ENCODE data around the gene TENM4. TPM values are rescaled to one million over a fixed set of nuclear protein-coding genes. Genes with fewer than 3 reads are reported as not detected.

Gene TENM4
- total RNA-seq, 1 experiment from 2014 or later, result 25.0 TPM

DNA sequence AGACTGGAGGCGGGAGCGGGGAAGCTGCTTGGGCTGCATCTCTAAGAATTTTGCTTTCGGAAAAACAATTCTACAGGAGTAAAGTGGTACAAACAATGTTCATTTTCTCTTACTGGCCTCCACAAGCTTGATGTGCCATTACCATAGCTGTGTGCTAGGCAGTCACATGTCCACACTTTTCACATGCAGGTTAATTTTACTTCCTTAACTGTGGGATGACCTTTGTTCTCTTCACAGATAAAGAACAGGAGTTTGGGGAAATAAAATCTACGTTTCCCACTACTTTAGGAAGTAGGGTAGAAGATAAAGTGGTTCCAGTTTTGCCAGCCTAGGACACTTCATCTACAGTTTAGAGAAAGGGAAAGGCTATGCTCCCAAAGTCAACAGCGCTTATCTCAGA, 539.0 kb downstream of the TENM4 start (continued):
- TF ChIP-seq ZNF219 (CRISPR knock-in tag; IDR thresholded peaks at IDR 0.05; ENCODE audit: borderline replicate concordance), result no peak

DNA sequence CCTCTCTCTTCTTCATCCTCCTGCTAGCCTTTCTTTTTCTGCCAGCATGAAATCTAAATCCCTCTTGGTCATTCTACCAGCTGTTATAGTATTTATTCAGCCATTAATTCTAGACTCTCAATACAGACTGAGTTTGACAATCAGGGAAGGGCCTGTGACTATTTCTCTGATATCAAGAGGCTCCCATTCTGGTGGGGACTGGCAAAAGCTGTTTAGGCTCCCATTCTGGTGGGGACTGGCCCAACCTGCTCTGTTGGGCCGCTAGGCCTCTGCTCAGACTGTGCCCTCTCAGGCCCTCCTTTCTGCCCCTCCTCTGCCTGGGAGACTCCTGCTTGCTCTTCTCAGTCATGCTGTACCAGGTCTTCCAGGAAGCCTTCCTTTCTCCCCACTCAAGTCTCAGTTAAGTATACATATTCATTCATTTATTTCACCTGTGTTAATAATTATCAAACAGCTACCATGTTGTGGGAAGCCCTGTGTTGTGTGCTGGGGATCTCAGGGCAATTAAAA, 542.5 kb downstream of the TENM4 start:
- Mint-ChIP-seq H3K27me3 (ENCODE audit: low read depth) (no peaks in the 10 kb centered on the region), H3K36me3 (no peaks in the 10 kb centered on the region), H3K9me3 (no peaks in the 10 kb centered on the region), H3K27ac (no peak overlapping the region), H3K4me1 (0 out of 2 replicates have a peak, but pooled peaks cover 4% of the 10 kb centered on the region), H3K4me3 (no peak overlapping the region)
- ChIA-PET POLR2A (no interaction called here), CTCF (interaction anchor here (1.1 to 1.6 kb wide), 2 partner anchors 13 to 63 kb away, joined by 3 read pairs; no protein-coding TSS in a partner anchor)
- DNase-seq (ENCODE audit: low spot score) (no peak), ATAC-seq (no peak)
- no peak for TF ChIP-seq MYBL2 (CRISPR knock-in tag; IDR thresholded peaks at IDR 0.05)
- TF ChIP-seq ZNF138 (CRISPR knock-in tag; conservative IDR thresholded peaks at IDR 0.05), result no peak
- TF ChIP-seq, protein P1, sequence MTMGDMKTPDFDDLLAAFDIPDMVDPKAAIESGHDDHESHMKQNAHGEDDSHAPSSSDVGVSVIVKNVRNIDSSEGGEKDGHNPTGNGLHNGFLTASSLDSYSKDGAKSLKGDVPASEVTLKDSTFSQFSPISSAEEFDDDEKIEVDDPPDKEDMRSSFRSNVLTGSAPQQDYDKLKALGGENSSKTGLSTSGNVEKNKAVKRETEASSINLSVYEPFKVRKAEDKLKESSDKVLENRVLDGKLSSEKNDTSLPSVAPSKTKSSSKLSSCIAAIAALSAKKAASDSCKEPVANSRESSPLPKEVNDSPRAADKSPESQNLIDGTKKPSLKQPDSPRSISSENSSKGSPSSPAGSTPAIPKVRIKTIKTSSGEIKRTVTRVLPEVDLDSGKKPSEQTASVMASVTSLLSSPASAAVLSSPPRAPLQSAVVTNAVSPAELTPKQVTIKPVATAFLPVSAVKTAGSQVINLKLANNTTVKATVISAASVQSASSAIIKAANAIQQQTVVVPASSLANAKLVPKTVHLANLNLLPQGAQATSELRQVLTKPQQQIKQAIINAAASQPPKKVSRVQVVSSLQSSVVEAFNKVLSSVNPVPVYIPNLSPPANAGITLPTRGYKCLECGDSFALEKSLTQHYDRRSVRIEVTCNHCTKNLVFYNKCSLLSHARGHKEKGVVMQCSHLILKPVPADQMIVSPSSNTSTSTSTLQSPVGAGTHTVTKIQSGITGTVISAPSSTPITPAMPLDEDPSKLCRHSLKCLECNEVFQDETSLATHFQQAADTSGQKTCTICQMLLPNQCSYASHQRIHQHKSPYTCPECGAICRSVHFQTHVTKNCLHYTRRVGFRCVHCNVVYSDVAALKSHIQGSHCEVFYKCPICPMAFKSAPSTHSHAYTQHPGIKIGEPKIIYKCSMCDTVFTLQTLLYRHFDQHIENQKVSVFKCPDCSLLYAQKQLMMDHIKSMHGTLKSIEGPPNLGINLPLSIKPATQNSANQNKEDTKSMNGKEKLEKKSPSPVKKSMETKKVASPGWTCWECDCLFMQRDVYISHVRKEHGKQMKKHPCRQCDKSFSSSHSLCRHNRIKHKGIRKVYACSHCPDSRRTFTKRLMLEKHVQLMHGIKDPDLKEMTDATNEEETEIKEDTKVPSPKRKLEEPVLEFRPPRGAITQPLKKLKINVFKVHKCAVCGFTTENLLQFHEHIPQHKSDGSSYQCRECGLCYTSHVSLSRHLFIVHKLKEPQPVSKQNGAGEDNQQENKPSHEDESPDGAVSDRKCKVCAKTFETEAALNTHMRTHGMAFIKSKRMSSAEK (CRISPR knock-in tag; IDR thresholded peaks at IDR 0.05; ENCODE audit: borderline replicate concordance), result no peak
- TF ChIP-seq ZNF423 (CRISPR knock-in tag; IDR thresholded peaks at IDR 0.05), result no peak
- TF ChIP-seq, protein P2, sequence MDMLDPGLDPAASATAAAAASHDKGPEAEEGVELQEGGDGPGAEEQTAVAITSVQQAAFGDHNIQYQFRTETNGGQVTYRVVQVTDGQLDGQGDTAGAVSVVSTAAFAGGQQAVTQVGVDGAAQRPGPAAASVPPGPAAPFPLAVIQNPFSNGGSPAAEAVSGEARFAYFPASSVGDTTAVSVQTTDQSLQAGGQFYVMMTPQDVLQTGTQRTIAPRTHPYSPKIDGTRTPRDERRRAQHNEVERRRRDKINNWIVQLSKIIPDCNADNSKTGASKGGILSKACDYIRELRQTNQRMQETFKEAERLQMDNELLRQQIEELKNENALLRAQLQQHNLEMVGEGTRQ (CRISPR knock-in tag; IDR thresholded peaks at IDR 0.05), result no peak
- TF ChIP-seq ATF1 (CRISPR knock-in tag; IDR thresholded peaks at IDR 0.05), result no peak
- TF ChIP-seq, protein P3, sequence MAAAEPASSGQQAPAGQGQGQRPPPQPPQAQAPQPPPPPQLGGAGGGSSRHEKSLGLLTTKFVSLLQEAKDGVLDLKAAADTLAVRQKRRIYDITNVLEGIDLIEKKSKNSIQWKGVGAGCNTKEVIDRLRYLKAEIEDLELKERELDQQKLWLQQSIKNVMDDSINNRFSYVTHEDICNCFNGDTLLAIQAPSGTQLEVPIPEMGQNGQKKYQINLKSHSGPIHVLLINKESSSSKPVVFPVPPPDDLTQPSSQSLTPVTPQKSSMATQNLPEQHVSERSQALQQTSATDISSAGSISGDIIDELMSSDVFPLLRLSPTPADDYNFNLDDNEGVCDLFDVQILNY (CRISPR knock-in tag; IDR thresholded peaks at IDR 0.05), result no peak
- no peak for TF ChIP-seq MXD4 (CRISPR knock-in tag; IDR thresholded peaks at IDR 0.05; ENCODE audit: borderline replicate concordance)

DNA sequence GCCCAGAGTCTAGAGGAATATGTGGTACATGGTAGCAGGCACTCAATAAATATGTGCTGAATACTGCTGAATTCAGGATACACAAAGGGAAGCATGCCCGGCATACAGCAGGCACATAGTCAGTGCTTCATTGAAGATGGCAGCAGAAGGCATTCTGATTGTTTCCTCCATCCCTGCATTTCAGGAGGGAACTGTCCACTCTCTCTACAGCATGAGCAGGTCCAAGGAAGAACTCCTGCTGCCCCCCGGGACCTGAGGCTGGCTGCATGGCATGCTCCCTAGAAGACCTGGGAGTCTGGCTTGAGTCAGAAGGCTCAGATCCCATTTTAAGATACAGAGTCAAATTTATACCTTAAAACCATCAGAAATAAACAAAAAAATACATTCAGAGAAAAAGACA, 546.8 kb downstream of the TENM4 start:
- Mint-ChIP-seq H3K4me3 (no peak overlapping the region), H3K4me1 (0 out of 2 replicates have a peak, but pooled peaks cover 4% of the 10 kb centered on the region), H3K27me3 (ENCODE audit: low read depth) (no peaks in the 10 kb centered on the region), H3K9me3 (no peaks in the 10 kb centered on the region; the same call in 1 of the 2 replicates), H3K36me3 (no peaks in the 10 kb centered on the region), H3K27ac (no peak overlapping the region)
- ChIA-PET POLR2A (no interaction called here), CTCF (no interaction called here)
- ATAC-seq (no peak), DNase-seq (ENCODE audit: low spot score) (no peak)
- TF ChIP-seq, protein P4, sequence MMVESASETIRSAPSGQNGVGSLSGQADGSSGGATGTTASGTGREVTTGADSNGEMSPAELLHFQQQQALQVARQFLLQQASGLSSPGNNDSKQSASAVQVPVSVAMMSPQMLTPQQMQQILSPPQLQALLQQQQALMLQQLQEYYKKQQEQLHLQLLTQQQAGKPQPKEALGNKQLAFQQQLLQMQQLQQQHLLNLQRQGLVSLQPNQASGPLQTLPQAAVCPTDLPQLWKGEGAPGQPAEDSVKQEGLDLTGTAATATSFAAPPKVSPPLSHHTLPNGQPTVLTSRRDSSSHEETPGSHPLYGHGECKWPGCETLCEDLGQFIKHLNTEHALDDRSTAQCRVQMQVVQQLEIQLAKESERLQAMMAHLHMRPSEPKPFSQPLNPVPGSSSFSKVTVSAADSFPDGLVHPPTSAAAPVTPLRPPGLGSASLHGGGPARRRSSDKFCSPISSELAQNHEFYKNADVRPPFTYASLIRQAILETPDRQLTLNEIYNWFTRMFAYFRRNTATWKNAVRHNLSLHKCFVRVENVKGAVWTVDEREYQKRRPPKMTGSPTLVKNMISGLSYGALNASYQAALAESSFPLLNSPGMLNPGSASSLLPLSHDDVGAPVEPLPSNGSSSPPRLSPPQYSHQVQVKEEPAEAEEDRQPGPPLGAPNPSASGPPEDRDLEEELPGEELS (CRISPR knock-in tag; IDR thresholded peaks at IDR 0.05), result no peak
- TF ChIP-seq RORB (CRISPR knock-in tag; IDR thresholded peaks at IDR 0.05) (no peak), ZNF121 (CRISPR knock-in tag; IDR thresholded peaks at IDR 0.05) (no peak), SP1 (CRISPR knock-in tag; conservative IDR thresholded peaks at IDR 0.05) (no peak), TCF7 (CRISPR knock-in tag; IDR thresholded peaks at IDR 0.05; ENCODE audit: low read depth) (no peak), SMAD4 (CRISPR knock-in tag; IDR thresholded peaks at IDR 0.05) (no peak), CREB1 (CRISPR knock-in tag; IDR thresholded peaks at IDR 0.05) (no peak), MXD4 (CRISPR knock-in tag; IDR thresholded peaks at IDR 0.05; ENCODE audit: borderline replicate concordance) (no peak), EMX1 (CRISPR knock-in tag; IDR thresholded peaks at IDR 0.05) (no peak)
- TF ChIP-seq, protein P5, sequence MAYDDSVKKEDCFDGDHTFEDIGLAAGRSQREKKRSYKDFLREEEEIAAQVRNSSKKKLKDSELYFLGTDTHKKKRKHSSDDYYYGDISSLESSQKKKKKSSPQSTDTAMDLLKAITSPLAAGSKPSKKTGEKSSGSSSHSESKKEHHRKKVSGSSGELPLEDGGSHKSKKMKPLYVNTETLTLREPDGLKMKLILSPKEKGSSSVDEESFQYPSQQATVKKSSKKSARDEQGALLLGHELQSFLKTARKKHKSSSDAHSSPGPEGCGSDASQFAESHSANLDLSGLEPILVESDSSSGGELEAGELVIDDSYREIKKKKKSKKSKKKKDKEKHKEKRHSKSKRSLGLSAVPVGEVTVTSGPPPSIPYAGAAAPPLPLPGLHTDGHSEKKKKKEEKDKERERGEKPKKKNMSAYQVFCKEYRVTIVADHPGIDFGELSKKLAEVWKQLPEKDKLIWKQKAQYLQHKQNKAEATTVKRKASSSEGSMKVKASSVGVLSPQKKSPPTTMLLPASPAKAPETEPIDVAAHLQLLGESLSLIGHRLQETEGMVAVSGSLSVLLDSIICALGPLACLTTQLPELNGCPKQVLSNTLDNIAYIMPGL (CRISPR knock-in tag; IDR thresholded peaks at IDR 0.05), result no peak
- TF ChIP-seq, protein P6, sequence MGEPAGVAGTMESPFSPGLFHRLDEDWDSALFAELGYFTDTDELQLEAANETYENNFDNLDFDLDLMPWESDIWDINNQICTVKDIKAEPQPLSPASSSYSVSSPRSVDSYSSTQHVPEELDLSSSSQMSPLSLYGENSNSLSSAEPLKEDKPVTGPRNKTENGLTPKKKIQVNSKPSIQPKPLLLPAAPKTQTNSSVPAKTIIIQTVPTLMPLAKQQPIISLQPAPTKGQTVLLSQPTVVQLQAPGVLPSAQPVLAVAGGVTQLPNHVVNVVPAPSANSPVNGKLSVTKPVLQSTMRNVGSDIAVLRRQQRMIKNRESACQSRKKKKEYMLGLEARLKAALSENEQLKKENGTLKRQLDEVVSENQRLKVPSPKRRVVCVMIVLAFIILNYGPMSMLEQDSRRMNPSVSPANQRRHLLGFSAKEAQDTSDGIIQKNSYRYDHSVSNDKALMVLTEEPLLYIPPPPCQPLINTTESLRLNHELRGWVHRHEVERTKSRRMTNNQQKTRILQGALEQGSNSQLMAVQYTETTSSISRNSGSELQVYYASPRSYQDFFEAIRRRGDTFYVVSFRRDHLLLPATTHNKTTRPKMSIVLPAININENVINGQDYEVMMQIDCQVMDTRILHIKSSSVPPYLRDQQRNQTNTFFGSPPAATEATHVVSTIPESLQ (CRISPR knock-in tag; IDR thresholded peaks at IDR 0.05), result no peak

Measured in WTC11 (cell line).